H9 (cell line): ENCODE measurements around the gene GALNT2. TPM values are rescaled to one million over a fixed set of nuclear protein-coding genes. Genes with fewer than 3 reads are reported as not detected.

Source experiments
- DNase-seq: peaks from one replicate; pipeline ENCODE4 v3.0.0-alpha.2; 2017
- H2AFZ ChIP-seq: one replicate; pipeline ENCODE4 v1.6.1; 2013; ENCODE audit warnings: mild to moderate bottlenecking, low read length, control low read depth, moderate library complexity
- H2AK5ac ChIP-seq: 2 replicates; pipeline ENCODE4 v1.6.1; 2013; ENCODE audit warnings: low read length, control low read depth, mixed read lengths; ENCODE audit not compliant: insufficient read length
- H2BK120ac ChIP-seq: one replicate; pipeline ENCODE4 v1.6.1; 2013; ENCODE audit warnings: low read depth, mild to moderate bottlenecking, low read length, control low read depth, inconsistent platforms; ENCODE audit not compliant: poor library complexity, severe bottlenecking
- H2BK12ac ChIP-seq: 2 replicates; pipeline ENCODE4 v1.6.1; 2013; ENCODE audit warnings: low read length, control low read depth, mixed read lengths, low read depth; ENCODE audit not compliant: insufficient read length
- H2BK15ac ChIP-seq: 2 replicates; pipeline ENCODE4 v1.6.1; 2013; ENCODE audit warnings: low read depth, low read length, control low read depth
- H2BK20ac ChIP-seq: one replicate; pipeline ENCODE4 v1.6.1; 2013; ENCODE audit warnings: low read depth, mild to moderate bottlenecking, low read length, control low read depth, inconsistent platforms; ENCODE audit not compliant: poor library complexity, severe bottlenecking
- H2BK5ac ChIP-seq: 2 replicates; pipeline ENCODE4 v1.6.1; 2013; ENCODE audit warnings: low read length, control low read depth, mixed read lengths; ENCODE audit not compliant: insufficient read length
- H3K14ac ChIP-seq: 2 replicates; pipeline ENCODE4 v1.6.1; 2013; ENCODE audit warnings: low read length, control low read depth; ENCODE audit not compliant: insufficient read depth
- H3K18ac ChIP-seq: 2 replicates; pipeline ENCODE4 v1.6.1; 2013; ENCODE audit warnings: low read depth, mild to moderate bottlenecking, mixed read lengths, low read length, control low read depth; ENCODE audit not compliant: insufficient read length
- H3K23ac ChIP-seq: 2 replicates; pipeline ENCODE4 v1.6.1; 2013; ENCODE audit warnings: low read length, control low read depth, mixed read lengths, low read depth; ENCODE audit not compliant: insufficient read length
- H3K23me2 ChIP-seq: 2 replicates; pipeline ENCODE4 v1.6.1; 2013; ENCODE audit warnings: low read depth, mild to moderate bottlenecking, mixed read lengths, low read length, control low read depth; ENCODE audit not compliant: insufficient read length, poor library complexity, severe bottlenecking
- H3K27ac ChIP-seq: 2 replicates; pipeline ENCODE4 v1.5.1; 2013; ENCODE audit warnings: low read length, control low read depth, mixed read lengths, low read depth; ENCODE audit not compliant: insufficient read length
- H3K27me3 ChIP-seq: 2 replicates; pipeline ENCODE4 v1.6.1; 2013; ENCODE audit warnings: low read length, control low read depth, inconsistent platforms; ENCODE audit not compliant: insufficient read depth
- H3K4ac ChIP-seq: 2 replicates; pipeline ENCODE4 v1.6.1; 2013; ENCODE audit warnings: low read depth, mild to moderate bottlenecking, control low read depth, inconsistent platforms, low read length, moderate library complexity
- H3K4me1 ChIP-seq: 2 replicates; pipeline ENCODE4 v1.6.1; 2013; ENCODE audit warnings: low read length, control low read depth, inconsistent platforms; ENCODE audit not compliant: insufficient read depth
- H3K4me2 ChIP-seq: 2 replicates; pipeline ENCODE4 v1.6.1; 2013; ENCODE audit warnings: low read length, control low read depth, mixed read lengths; ENCODE audit not compliant: insufficient read length, insufficient read depth
- H3K56ac ChIP-seq: 2 replicates; pipeline ENCODE4 v1.6.1; 2013; ENCODE audit warnings: low read depth, mild to moderate bottlenecking, mixed read lengths, low read length, control low read depth; ENCODE audit not compliant: insufficient read length
- H3K79me1 ChIP-seq: 2 replicates; pipeline ENCODE4 v1.6.1; 2013; ENCODE audit warnings: low read depth, mild to moderate bottlenecking, moderate library complexity, low read length, control low read depth, inconsistent platforms; ENCODE audit not compliant: insufficient read depth, poor library complexity, severe bottlenecking
- H3K79me2 ChIP-seq: 2 replicates; pipeline ENCODE4 v1.6.1; 2013; ENCODE audit warnings: low read length, control low read depth, inconsistent platforms; ENCODE audit not compliant: insufficient read depth
- H3K9ac ChIP-seq: 2 replicates; pipeline ENCODE4 v1.6.1; 2013; ENCODE audit warnings: low read length, control low read depth, mixed read lengths; ENCODE audit not compliant: insufficient read length; ENCODE audit errors: extremely low read depth
- H3K9me3 ChIP-seq: one replicate; pipeline ENCODE4 v1.6.1; 2013; ENCODE audit warnings: low read depth, low read length, inconsistent platforms; ENCODE audit not compliant: control insufficient read depth
- H3T11ph ChIP-seq: one replicate; pipeline ENCODE4 v1.6.1; 2013; ENCODE audit warnings: mild to moderate bottlenecking, low read length, control low read depth, inconsistent platforms
- H4K20me1 ChIP-seq: one replicate; pipeline ENCODE4 v1.6.1; 2013; ENCODE audit not compliant: control insufficient read depth, insufficient read length, insufficient read depth
- H4K5ac ChIP-seq: 2 replicates; pipeline ENCODE4 v1.6.1; 2013; ENCODE audit warnings: low read depth, mild to moderate bottlenecking, mixed read lengths, low read length, control low read depth; ENCODE audit not compliant: insufficient read length
- H4K8ac ChIP-seq: replicated peaks from 2 replicates; pipeline ENCODE4 v1.6.1; 2013; ENCODE audit warnings: low read length, control low read depth, mixed read lengths, low read depth; ENCODE audit not compliant: insufficient read length
- H4K91ac ChIP-seq: 2 replicates; pipeline ENCODE4 v1.6.1; 2013; ENCODE audit warnings: low read depth, mild to moderate bottlenecking, moderate library complexity, mixed read lengths, low read length, control low read depth; ENCODE audit not compliant: insufficient read length
- H3K27ac Mint-ChIP-seq, 3 experiments: 2 replicates in 2 of 3; 3 replicates in 1 of 3; pipeline ENCODE4 v1.8.0; 2020 to 2021; ENCODE audit warnings: mixed read lengths in 3 of 3, mild to moderate bottlenecking in 1 of 3, moderate library complexity in 1 of 3
- H3K27me3 Mint-ChIP-seq: 2 replicates; pipeline ENCODE4 v1.8.0; 2021; ENCODE audit warnings: low read depth, mild to moderate bottlenecking, moderate library complexity, mixed read lengths
- H3K36me3 Mint-ChIP-seq, 3 experiments: 2 replicates in 2 of 3; 3 replicates in 1 of 3; pipeline ENCODE4 v1.8.0; 2020 to 2021; ENCODE audit warnings: low read depth in 3 of 3, mixed read lengths in 3 of 3; ENCODE audit not compliant: insufficient read depth in 1 of 3
- H3K4me1 Mint-ChIP-seq, 2 experiments: 2 replicates each; pipeline ENCODE4 v1.8.0; 2020; ENCODE audit warnings: mixed read lengths in 2 of 2
- H3K4me3 Mint-ChIP-seq, 2 experiments: 2 replicates in 1 of 2; 3 replicates in 1 of 2; pipeline ENCODE4 v1.8.0; 2020 to 2021; ENCODE audit warnings: mild to moderate bottlenecking in 2 of 2, mixed read lengths in 2 of 2, moderate library complexity in 1 of 2
- H3K9me3 Mint-ChIP-seq, 2 experiments: 2 replicates in 1 of 2; 3 replicates in 1 of 2; pipeline ENCODE4 v1.8.0; 2020; ENCODE audit warnings: mild to moderate bottlenecking in 2 of 2, mixed read lengths in 2 of 2, moderate library complexity in 1 of 2
- CTCF ChIP-seq: fragments of 200-600 bp; sonication (generic); conservative IDR thresholded peaks from 3 replicates; pipeline ENCODE4 v1.8.0; 2021; ENCODE audit warnings: antibody characterized with exemption, mild to moderate bottlenecking
- WGBS: extraction: QIAGEN DNeasy Blood & Tissue Kit; methylation state at CpG from one replicate; pipeline ENCODE4 v1.1.7; 2013; ENCODE audit warnings: missing lambda C conversion rate, low lambda C conversion rate, mixed read lengths; ENCODE audit not compliant: insufficient read length; ENCODE audit errors: extremely low coverage; 5-methylcytosine and 5-hydroxymethylcytosine counted together
- total RNA-seq: library from RNA; stranded (reverse); gene quantifications from 2 replicates; pipeline ENCODE4 v1.2.1, GENCODE V29; 2021

GALNT2 gene
- total RNA-seq, 1 experiment from 2014 or later = 57.6 TPM

GRCh38 chr1:230040440-230040839 lies 26.6 kb upstream of the GALNT2 start:
- Histone ChIP-seq H3K9me3 (no peaks in the 10 kb centered on the region), H4K8ac (no peak overlapping the region), H3K9ac (no peak overlapping the region), H4K20me1 (no peaks in the 10 kb centered on the region), H2BK120ac (no peak overlapping the region), H2AK5ac (no peak overlapping the region), H3K27me3 (no peaks in the 10 kb centered on the region), H3K4me2 (no peak overlapping the region), H2AFZ (no peak overlapping the region), H3K4ac (no peak overlapping the region), H4K91ac (no peak overlapping the region), H3K14ac (no peak overlapping the region), H3K56ac (no peak overlapping the region), H3K23me2 (no peaks in the 10 kb centered on the region), H3K27ac (no peak overlapping the region), H3K79me1 (no peaks in the 10 kb centered on the region), H3K18ac (no peak overlapping the region), H4K5ac (no peak overlapping the region), H3K23ac (no peak overlapping the region), H2BK20ac (no peak overlapping the region), H3K4me1 (no peaks in the 10 kb centered on the region; the same call in 1 of the 2 replicates), H3K79me2 (no peaks in the 10 kb centered on the region), H2BK15ac (no peak overlapping the region), H2BK5ac (no peak overlapping the region), H2BK12ac (no peak overlapping the region), H3T11ph (no peak overlapping the region)
- Mint-ChIP-seq H3K36me3 (peaks cover 0 to 4% (median 0%) of the 10 kb centered on the region in 3 experiments; a peak in 2 of 7 replicates), H3K9me3 (peaks cover 5 to 6% of the 10 kb centered on the region in 2 experiments; a peak in 4 of 5 replicates), H3K4me3 (no peak overlapping the region), H3K27me3 (peaks cover 2% of the 10 kb centered on the region), H3K27ac (no peak overlapping the region), H3K4me1 (peaks cover 3 to 5% of the 10 kb centered on the region in 2 experiments; a peak in 2 of 4 replicates)
- TF ChIP-seq CTCF = no peak
- no CpG with 5 or more reads among the region's 10 CpGs for WGBS
- DNase-seq = no peak
